CD4-positive, CD25-positive, alpha-beta regulatory T cell (primary cell): ENCODE measurements around the gene NCKIPSD. TPM values are rescaled to one million over a fixed set of nuclear protein-coding genes. Genes with fewer than 3 reads are reported as not detected.

Experiments used
- polyA plus RNA-seq, 4 donors: library from polyadenylated mRNA; unstranded; fragments of 300-500 nt; fragmentation: Illumina TruSeq; gene quantifications; one replicate each; pipeline ENCODE4 v1.2.3, GENCODE V29; 2021
- total RNA-seq: library from RNA; stranded (reverse); gene quantifications from one replicate; pipeline ENCODE4 v1.2.3, GENCODE V29; 2022

The NCKIPSD gene
- total and polyA plus RNA-seq, 5 donors from 2014 or later, result 6.4 to 19.2 (median 10.9) TPM

Other genes with a start within 250 kb of the NCKIPSD start
- gene CCDC51, start 245.8 kb downstream of the NCKIPSD start, total RNA-seq, result 4.6 TPM
- 10 to 100 TPM in 1 of 4 donors, 1 to 10 TPM in 3; 7.1 to 13.7 (median 9.1) TPM for gene CCDC51, start 245.8 kb downstream of the NCKIPSD start, polyA plus RNA-seq
- 248 TPM for gene TMA7, start 245.7 kb downstream of the NCKIPSD start, total RNA-seq
- gene TMA7, start 245.7 kb downstream of the NCKIPSD start, polyA plus RNA-seq, result 100 to 1,000 TPM; 664 to 743 (median 695) TPM
- gene ATRIP, start 239.2 kb downstream of the NCKIPSD start, total RNA-seq, result 11.5 TPM
- gene ATRIP, start 239.2 kb downstream of the NCKIPSD start, polyA plus RNA-seq, result 10 to 100 TPM in 3 of 4 donors, 1 to 10 TPM in 1; 9.6 to 14.7 (median 13.3) TPM
- 197 TPM for gene SHISA5, start 181.7 kb downstream of the NCKIPSD start, total RNA-seq
- gene SHISA5, start 181.7 kb downstream of the NCKIPSD start, polyA plus RNA-seq, result 100 to 1,000 TPM; 415 to 598 (median 440) TPM
- 1.8 TPM for gene PFKFB4, start 129.1 kb downstream of the NCKIPSD start, total RNA-seq
- 1 to 10 TPM in 3 of 4 donors, under 1 TPM in 1; 0.96 to 1.5 (median 1.4) TPM for gene PFKFB4, start 129.1 kb downstream of the NCKIPSD start, polyA plus RNA-seq
- not detected for gene UCN2, start 122.1 kb downstream of the NCKIPSD start, total RNA-seq
- gene UCN2, start 122.1 kb downstream of the NCKIPSD start, polyA plus RNA-seq, result not detected
- gene COL7A1, start 90.6 kb downstream of the NCKIPSD start, total RNA-seq, result 1.1 TPM
- not detected for gene COL7A1, start 90.6 kb downstream of the NCKIPSD start, polyA plus RNA-seq
- gene UQCRC1, start 76.3 kb downstream of the NCKIPSD start, total RNA-seq, result 111 TPM
- 100 to 1,000 TPM; 181 to 234 (median 206) TPM for gene UQCRC1, start 76.3 kb downstream of the NCKIPSD start, polyA plus RNA-seq
- gene TMEM89, start 64.1 kb downstream of the NCKIPSD start, total RNA-seq, result not detected
- gene TMEM89, start 64.1 kb downstream of the NCKIPSD start, polyA plus RNA-seq, result not detected
- gene SLC26A6, start 50.5 kb downstream of the NCKIPSD start, total RNA-seq, result 25.1 TPM
- 1 to 10 TPM; 3.2 to 6.7 (median 5.9) TPM for gene SLC26A6, start 50.5 kb downstream of the NCKIPSD start, polyA plus RNA-seq
- gene CELSR3, start 23.0 kb downstream of the NCKIPSD start, total RNA-seq, result 8.8 TPM
- under 1 TPM; 0.31 to 0.53 (median 0.37) TPM for gene CELSR3, start 23.0 kb downstream of the NCKIPSD start, polyA plus RNA-seq
- 107 TPM for gene IP6K2, start 31.3 kb upstream of the NCKIPSD start, total RNA-seq
- gene IP6K2, start 31.3 kb upstream of the NCKIPSD start, polyA plus RNA-seq, result 10 to 100 TPM; 54.0 to 58.6 (median 55.8) TPM
- 29.3 TPM for gene PRKAR2A, start 162.0 kb upstream of the NCKIPSD start, total RNA-seq
- gene PRKAR2A, start 162.0 kb upstream of the NCKIPSD start, polyA plus RNA-seq, result 10 to 100 TPM; 13.4 to 15.3 (median 14.3) TPM
- 8.0 TPM for gene SLC25A20, start 213.0 kb upstream of the NCKIPSD start, total RNA-seq
- 10 to 100 TPM; 21.5 to 32.6 (median 25.4) TPM for gene SLC25A20, start 213.0 kb upstream of the NCKIPSD start, polyA plus RNA-seq
- gene ARIH2, start 232.9 kb upstream of the NCKIPSD start, total RNA-seq, result 171 TPM
- 100 to 1,000 TPM; 110 to 114 (median 112) TPM for gene ARIH2, start 232.9 kb upstream of the NCKIPSD start, polyA plus RNA-seq